Measurements from ENCODE around the gene DRAP1.

- no peak for TF ChIP-seq CTCF (conservative IDR thresholded peaks at IDR 0.05; ENCODE audit: low read length)
- no peak for TF ChIP-seq EZH2phosphoT487 (IDR thresholded peaks at IDR 0.05; ENCODE audit: borderline replicate concordance, low read depth, low read length)
These were observed 35.5 kb downstream of the DRAP1 start for GRCh38 chr11:65954771-65955170.

Data from OCI-LY7 (cell line).